Neuronal stem cell (in vitro differentiated cells): ENCODE data around the gene NUMBL.
"Not testable (repeated sequence)": the region's sequence is repeated elsewhere in the genome, so short reads cannot be mapped to it uniquely, and the experiment has no call there.

Experiments
- DNase-seq: peaks from one replicate; pipeline ENCODE4 v3.0.0-alpha.2; 2013; ENCODE audit warnings: low spot score
- H2AFZ ChIP-seq: one replicate; pipeline ENCODE4 v1.6.1; 2013; ENCODE audit warnings: mild to moderate bottlenecking, low read length, inconsistent platforms
- H2AK5ac ChIP-seq: 2 replicates; pipeline ENCODE4 v1.6.1; 2013; ENCODE audit warnings: low read depth, mild to moderate bottlenecking, inconsistent platforms, low read length, moderate library complexity, mixed read lengths
- H2BK120ac ChIP-seq: 2 replicates; pipeline ENCODE4 v1.6.1; 2013; ENCODE audit warnings: low read depth, mild to moderate bottlenecking, inconsistent platforms, low read length, moderate library complexity, mixed read lengths
- H2BK12ac ChIP-seq: one replicate; pipeline ENCODE4 v1.6.1; 2013; ENCODE audit warnings: low read length, inconsistent platforms
- H2BK15ac ChIP-seq: 2 replicates; pipeline ENCODE4 v1.6.1; 2013; ENCODE audit warnings: mild to moderate bottlenecking, low read length, inconsistent platforms, mixed read lengths
- H2BK5ac ChIP-seq: one replicate; pipeline ENCODE4 v1.6.1; 2013; ENCODE audit warnings: inconsistent platforms, mild to moderate bottlenecking, low read length, moderate library complexity
- H3K14ac ChIP-seq: one replicate; pipeline ENCODE4 v1.6.1; 2013; ENCODE audit warnings: low read length, inconsistent platforms
- H3K18ac ChIP-seq: 2 replicates; pipeline ENCODE4 v1.6.1; 2013; ENCODE audit warnings: low read length, inconsistent platforms
- H3K23ac ChIP-seq: 2 replicates; pipeline ENCODE4 v1.6.1; 2013; ENCODE audit warnings: low read depth, mild to moderate bottlenecking, mixed read lengths, low read length, inconsistent platforms; ENCODE audit not compliant: poor library complexity
- H3K27ac ChIP-seq: replicated peaks from 3 replicates; pipeline ENCODE4 v1.5.1; 2013; ENCODE audit warnings: low read length, inconsistent platforms
- H3K27me3 ChIP-seq, 3 experiments: 2 replicates each; pipeline ENCODE4 v1.6.1; 2013; ENCODE audit warnings: low read length in 3 of 3, mild to moderate bottlenecking in 2 of 3, inconsistent platforms in 1 of 3, low read depth in 1 of 3, mixed read lengths in 1 of 3, moderate library complexity in 1 of 3; ENCODE audit not compliant: control insufficient read depth in 3 of 3, insufficient read depth in 3 of 3
- H3K36me3 ChIP-seq, 2 donors: replicated peaks in 1 of 2; 2 replicates each; pipeline ENCODE4 v1.6.1; 2013; ENCODE audit warnings: low read length in 2 of 2; ENCODE audit not compliant: control insufficient read depth in 2 of 2, insufficient read depth in 2 of 2
- H3K4ac ChIP-seq: 2 replicates; pipeline ENCODE4 v1.6.1; 2013; ENCODE audit warnings: inconsistent platforms, mild to moderate bottlenecking, low read length, moderate library complexity
- H3K4me1 ChIP-seq, 2 donors: 1 replicate in 1 of 2; 2 replicates in 1 of 2; pipeline ENCODE4 v1.6.1; 2013; ENCODE audit warnings: low read length in 2 of 2, low read depth in 1 of 2; ENCODE audit not compliant: control insufficient read depth in 2 of 2, insufficient read depth in 1 of 2
- H3K4me2 ChIP-seq: one replicate; pipeline ENCODE4 v1.6.1; 2013; ENCODE audit warnings: mild to moderate bottlenecking, low read length, inconsistent platforms; ENCODE audit not compliant: insufficient read depth, poor library complexity, severe bottlenecking
- H3K4me3 ChIP-seq, 2 donors: 2 replicates each; pipeline ENCODE4 v1.5.1; 2013; ENCODE audit warnings: low read length in 2 of 2, mild to moderate bottlenecking in 2 of 2, inconsistent platforms in 1 of 2, moderate library complexity in 1 of 2
- H3K79me1 ChIP-seq: one replicate; pipeline ENCODE4 v1.6.1; 2013; ENCODE audit warnings: low read depth, mild to moderate bottlenecking, inconsistent platforms, low read length, moderate library complexity
- H3K9ac ChIP-seq: one replicate; pipeline ENCODE4 v1.6.1; 2013; ENCODE audit warnings: mild to moderate bottlenecking, low read depth, low read length, inconsistent platforms; ENCODE audit not compliant: poor library complexity
- H3K9me3 ChIP-seq, 2 donors: replicated peaks in 1 of 2; 2 replicates each; pipeline versions ENCODE3 to v1.6.1; 2013; ENCODE audit warnings: low read length in 2 of 2, mild to moderate bottlenecking in 2 of 2, inconsistent platforms in 1 of 2, low read depth in 1 of 2, mixed read lengths in 1 of 2, moderate library complexity in 1 of 2; ENCODE audit not compliant: control insufficient read depth in 2 of 2, insufficient read depth in 1 of 2
- H4K8ac ChIP-seq: one replicate; pipeline ENCODE4 v1.6.1; 2013; ENCODE audit warnings: low read depth, mild to moderate bottlenecking, inconsistent platforms, low read length, moderate library complexity
- H4K91ac ChIP-seq: one replicate; pipeline ENCODE4 v1.6.1; 2013; ENCODE audit warnings: low read length, low read depth, mild to moderate bottlenecking, inconsistent platforms; ENCODE audit not compliant: poor library complexity
- WGBS, 2 donors: extraction: QIAGEN DNeasy Blood & Tissue Kit; methylation state at CpG; one replicate each; pipeline ENCODE4 v1.1.7; 2013; ENCODE audit warnings: missing lambda C conversion rate in 2 of 2, mixed read lengths in 1 of 2; ENCODE audit not compliant: insufficient read length in 2 of 2, insufficient replicate concordance in 1 of 2; ENCODE audit errors: extremely low coverage in 2 of 2; 5-methylcytosine and 5-hydroxymethylcytosine counted together

NUMBL gene

GRCh38 chr19:40735013-40735771, 44.7 kb upstream of the NUMBL start:
- no peak overlapping the region for H2BK5ac ChIP-seq
- no peak for DNase-seq
- H2BK12ac ChIP-seq, result no peak overlapping the region
- H3K18ac ChIP-seq, result no peak overlapping the region
- H3K27ac ChIP-seq, result no peak overlapping the region
- H3K4me2 ChIP-seq, result no peak overlapping the region
- H2BK15ac ChIP-seq, result no peak overlapping the region
- no peak overlapping the region for H2AFZ ChIP-seq
- H3K79me1 ChIP-seq, result peaks cover 3% of the 10 kb centered on the region
- H3K36me3 ChIP-seq, result peaks cover 44 to 86% of the 10 kb centered on the region in 2 donors
- no peaks in the 10 kb centered on the region for H3K4me1 ChIP-seq
- H3K27me3 ChIP-seq, result no peaks in the 10 kb centered on the region
- no peak overlapping the region for H2AK5ac ChIP-seq
- H3K9ac ChIP-seq, result no peak overlapping the region
- no peak overlapping the region for H3K4ac ChIP-seq
- H4K8ac ChIP-seq, result no peak overlapping the region
- no peak overlapping the region for H3K23ac ChIP-seq
- no peak overlapping the region for H3K14ac ChIP-seq
- no peaks in the 10 kb centered on the region for H3K9me3 ChIP-seq
- no CpG with 5 or more reads among the region's 11 CpGs for WGBS, 2 donors
- H4K91ac ChIP-seq, result no peak overlapping the region
- H3K4me3 ChIP-seq, result no peak overlapping the region
- H2BK120ac ChIP-seq, result no peak overlapping the region

DNA sequence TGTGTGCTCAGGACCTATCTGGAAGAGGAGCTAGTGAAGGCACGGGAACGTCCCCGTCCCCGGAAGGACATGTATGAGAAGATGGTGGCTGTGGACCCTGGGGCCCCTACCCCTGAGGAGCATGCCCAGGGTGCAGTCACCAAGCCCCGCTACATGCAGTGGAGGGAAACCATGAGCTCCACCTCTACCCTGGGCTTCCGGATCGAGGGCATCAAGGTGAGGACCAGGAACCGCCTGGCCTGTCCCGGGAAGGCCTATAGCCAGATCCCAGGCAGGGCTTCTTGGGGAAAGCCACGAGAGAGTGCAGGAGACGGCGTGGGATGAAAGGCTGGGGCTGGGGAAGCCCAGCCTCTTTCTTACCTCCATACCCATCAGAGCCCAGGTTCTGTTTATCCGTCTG, 42.7 kb upstream of the NUMBL start:
- Histone ChIP-seq H3K36me3 (peaks cover 36 to 86% of the 10 kb centered on the region in 2 donors), H3K27me3 (no peaks in the 10 kb centered on the region), H2AK5ac (no peak overlapping the region), H3K4ac (no peak overlapping the region), H3K4me1 (no peaks in the 10 kb centered on the region), H3K79me1 (no peaks in the 10 kb centered on the region), H3K18ac (no peak overlapping the region), H3K4me3 (peak overlapping the region in 1 of 2 donors; percentile 23), H2BK15ac (no peak overlapping the region), H3K9ac (no peak overlapping the region), H4K91ac (no peak overlapping the region), H2BK120ac (no peak overlapping the region), H3K4me2 (no peak overlapping the region), H3K27ac (no peak overlapping the region), H2AFZ (no peak overlapping the region), H4K8ac (no peak overlapping the region), H3K9me3 (no peaks in the 10 kb centered on the region), H3K23ac (no peak overlapping the region), H2BK12ac (no peak overlapping the region), H2BK5ac (no peak overlapping the region), H3K14ac (no peak overlapping the region)
- WGBS, 2 donors, result no CpG with 5 or more reads among the region's 13 CpGs
- no peak for DNase-seq

GRCh38 chr19:40732304-40732703, 41.9 kb upstream of the NUMBL start:
- not testable (repeated sequence) for H3K27me3 ChIP-seq, H4K8ac ChIP-seq, H3K79me1 ChIP-seq, H2BK120ac ChIP-seq, H2BK12ac ChIP-seq, H4K91ac ChIP-seq, H2BK5ac ChIP-seq, H3K9me3 ChIP-seq, H3K4me1 ChIP-seq, H3K4ac ChIP-seq, H3K4me3 ChIP-seq, H2AK5ac ChIP-seq, H2BK15ac ChIP-seq, DNase-seq, H2AFZ ChIP-seq, H3K18ac ChIP-seq, H3K23ac ChIP-seq, H3K27ac ChIP-seq, H3K4me2 ChIP-seq, H3K14ac ChIP-seq, H3K9ac ChIP-seq
- WGBS, 2 donors, result no CpG with 5 or more reads among the region's 16 CpGs
- H3K36me3 ChIP-seq, result peaks cover 40 to 89% of the 10 kb centered on the region in 2 donors

DNA sequence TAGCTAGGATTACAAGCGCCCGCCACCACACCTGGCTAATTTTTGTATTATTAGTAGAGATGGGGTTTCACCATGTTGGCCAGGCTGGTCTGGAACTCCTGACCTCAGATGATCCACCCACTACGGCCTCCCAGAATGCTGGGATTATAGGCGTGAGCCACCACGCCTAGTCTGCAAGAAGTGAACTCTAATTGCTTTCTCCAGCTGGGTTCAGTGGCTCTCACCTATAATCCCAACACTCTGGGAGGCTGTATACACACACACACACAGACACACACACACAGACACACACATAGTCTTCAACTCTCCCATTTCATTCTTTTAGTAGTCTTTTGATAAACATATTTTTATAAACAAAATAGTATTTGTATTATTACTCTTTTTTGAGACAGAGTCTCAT, 39.6 kb upstream of the NUMBL start:
- not testable (repeated sequence) for H3K14ac ChIP-seq, H3K4me3 ChIP-seq, H3K27me3 ChIP-seq, DNase-seq, H4K91ac ChIP-seq, H3K18ac ChIP-seq, H2BK120ac ChIP-seq, H3K27ac ChIP-seq, H3K9ac ChIP-seq, H3K23ac ChIP-seq, H2BK5ac ChIP-seq, H2BK12ac ChIP-seq, H3K4ac ChIP-seq, H2AFZ ChIP-seq, H2AK5ac ChIP-seq, H4K8ac ChIP-seq, H3K4me1 ChIP-seq, H3K79me1 ChIP-seq, H3K4me2 ChIP-seq, H2BK15ac ChIP-seq, H3K9me3 ChIP-seq
- WGBS, 2 donors, result no CpG with 5 or more reads among the region's 5 CpGs
- peaks cover 31 to 86% of the 10 kb centered on the region in 2 donors for H3K36me3 ChIP-seq
